Neural cell (in vitro differentiated cells): ENCODE data around the gene TCFL5.

Source experiments
- EP300 ChIP-seq: fragments of 450-650 bp; conservative IDR thresholded peaks from 2 replicates; pipeline ENCODE4 v1.6.1; 2014; ENCODE audit warnings: antibody characterized with exemption, mild to moderate bottlenecking, moderate library complexity; ENCODE audit not compliant: poor library complexity, severe bottlenecking
- EZH2 ChIP-seq: fragments of 200-600, 300-800 bp; shearing (Covaris generic), sonication (generic); IDR thresholded peaks from 2 replicates; pipeline ENCODE4 v1.6.1; 2014; ENCODE audit warnings: antibody characterized with exemption, low read length, borderline replicate concordance, mild to moderate bottlenecking; ENCODE audit not compliant: insufficient read depth, poor library complexity, severe bottlenecking
- MXI1 ChIP-seq: fragments of 450-650 bp; conservative IDR thresholded peaks from 2 replicates; pipeline ENCODE4 v1.6.1; 2014; ENCODE audit warnings: antibody characterized with exemption, mild to moderate bottlenecking; ENCODE audit not compliant: poor library complexity, severe bottlenecking
- POLR2AphosphoS5 ChIP-seq: IDR thresholded peaks from 2 replicates; pipeline ENCODE4 v1.6.1; 2012
- RAD21 ChIP-seq: fragments of 450-650 bp; conservative IDR thresholded peaks from 2 replicates; pipeline ENCODE4 v1.6.1; 2014; ENCODE audit warnings: antibody characterized with exemption, mild to moderate bottlenecking, moderate library complexity
- TAF1 ChIP-seq: IDR thresholded peaks from 2 replicates; pipeline ENCODE4 v1.6.1; 2012; ENCODE audit warnings: low read depth
- TF ChIP-seq, protein P1 (sequence below): fragments of 450-650 bp; IDR thresholded peaks from 2 replicates; pipeline ENCODE4 v1.5.1; 2014; ENCODE audit warnings: antibody characterized with exemption, mild to moderate bottlenecking, moderate library complexity; ENCODE audit not compliant: poor library complexity, severe bottlenecking

DNA sequence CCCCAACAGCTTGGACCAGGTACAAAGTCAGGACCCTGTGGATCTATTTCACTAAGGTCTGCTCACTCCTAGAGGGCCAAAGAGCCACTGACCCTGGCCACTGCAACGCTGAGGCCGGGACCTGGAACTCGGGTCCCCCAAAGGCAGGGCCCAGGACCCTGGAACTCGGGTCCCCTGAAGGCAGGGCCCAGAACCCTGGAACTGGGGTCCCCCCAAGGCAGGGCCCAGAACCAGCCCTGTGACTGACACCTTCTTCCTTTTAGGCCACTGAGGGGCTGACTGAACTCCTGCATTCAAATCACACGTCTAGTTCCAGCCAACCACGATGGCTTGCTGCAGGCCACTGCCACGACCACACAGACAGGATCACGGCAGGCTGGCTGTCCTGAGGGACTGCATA is 9.4 kb downstream of the TCFL5 start:
- TF ChIP-seq POLR2AphosphoS5 (no peak), TAF1 (no peak), EP300 (no peak), MXI1 (no peak), EZH2 (no peak), RAD21 (no peak)
- TF ChIP-seq, protein P1, sequence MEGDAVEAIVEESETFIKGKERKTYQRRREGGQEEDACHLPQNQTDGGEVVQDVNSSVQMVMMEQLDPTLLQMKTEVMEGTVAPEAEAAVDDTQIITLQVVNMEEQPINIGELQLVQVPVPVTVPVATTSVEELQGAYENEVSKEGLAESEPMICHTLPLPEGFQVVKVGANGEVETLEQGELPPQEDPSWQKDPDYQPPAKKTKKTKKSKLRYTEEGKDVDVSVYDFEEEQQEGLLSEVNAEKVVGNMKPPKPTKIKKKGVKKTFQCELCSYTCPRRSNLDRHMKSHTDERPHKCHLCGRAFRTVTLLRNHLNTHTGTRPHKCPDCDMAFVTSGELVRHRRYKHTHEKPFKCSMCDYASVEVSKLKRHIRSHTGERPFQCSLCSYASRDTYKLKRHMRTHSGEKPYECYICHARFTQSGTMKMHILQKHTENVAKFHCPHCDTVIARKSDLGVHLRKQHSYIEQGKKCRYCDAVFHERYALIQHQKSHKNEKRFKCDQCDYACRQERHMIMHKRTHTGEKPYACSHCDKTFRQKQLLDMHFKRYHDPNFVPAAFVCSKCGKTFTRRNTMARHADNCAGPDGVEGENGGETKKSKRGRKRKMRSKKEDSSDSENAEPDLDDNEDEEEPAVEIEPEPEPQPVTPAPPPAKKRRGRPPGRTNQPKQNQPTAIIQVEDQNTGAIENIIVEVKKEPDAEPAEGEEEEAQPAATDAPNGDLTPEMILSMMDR = no peak
